GM19455 (cell line): ENCODE data around the gene LMNA.
"Not testable (repeated sequence)": the region's sequence is repeated elsewhere in the genome, so short reads cannot be mapped to it uniquely, and the experiment has no call there.

Experiments used
- ATAC-seq: cut with Tn5 transposase; IDR thresholded peaks from one replicate; pipeline ENCODE4 v1.9.1; 2021; ENCODE audit not compliant: unreplicated experiment

The LMNA gene

GRCh38 chr1:156121005-156121404 lies 6.5 kb downstream of the LMNA start:
- not testable (repeated sequence) for ATAC-seq

GRCh38 chr1:156121457-156121856 lies 6.9 kb downstream of the LMNA start:
- ATAC-seq, result no peak

GRCh38 chr1:156122086-156122485 lies 7.6 kb downstream of the LMNA start:
- ATAC-seq, result no peak

GRCh38 chr1:156122519-156123355 lies 8.2 kb downstream of the LMNA start:
- ATAC-seq, result no peak

DNA sequence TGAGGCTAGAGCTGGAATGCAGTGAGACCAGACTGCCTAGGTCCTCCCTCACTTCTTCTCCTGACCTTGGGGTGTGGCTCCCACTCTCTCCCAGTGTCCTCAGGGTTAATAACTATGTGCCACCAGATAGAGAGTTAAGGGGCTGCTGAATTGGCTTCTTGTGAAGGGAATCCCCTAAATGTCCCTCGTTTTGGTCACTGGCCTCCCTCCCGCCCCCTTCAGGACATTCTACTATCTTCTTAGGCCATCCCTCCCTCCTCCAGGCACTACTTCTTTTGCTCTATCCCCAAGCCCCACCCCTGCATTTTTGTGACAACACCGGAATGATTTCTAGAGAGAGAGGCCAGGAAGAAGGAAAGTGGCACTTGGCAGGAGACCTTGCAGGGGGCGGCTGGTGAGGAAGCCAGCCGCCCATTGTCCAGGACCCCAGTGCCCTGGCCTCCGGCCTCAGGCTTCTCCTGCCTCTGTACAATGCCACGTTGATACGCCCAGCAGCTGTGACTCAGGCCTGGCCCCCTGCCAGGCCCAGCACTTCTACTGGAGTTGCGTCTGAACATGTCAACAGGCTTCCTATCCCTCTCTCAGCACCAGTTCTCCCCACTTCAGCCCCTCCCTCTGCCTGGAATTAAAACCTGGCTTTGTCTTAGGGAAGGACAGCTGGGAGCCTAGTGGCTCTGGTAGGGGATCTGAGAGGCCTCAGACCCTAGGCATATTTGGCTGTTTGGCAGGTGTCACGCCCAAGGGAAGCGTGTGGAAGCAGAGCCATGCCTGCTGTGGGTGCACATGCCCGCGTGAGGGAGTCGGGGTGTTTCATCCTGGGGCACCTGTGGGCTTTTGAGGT lies 9.1 kb downstream of the LMNA start:
- no peak for ATAC-seq

DNA sequence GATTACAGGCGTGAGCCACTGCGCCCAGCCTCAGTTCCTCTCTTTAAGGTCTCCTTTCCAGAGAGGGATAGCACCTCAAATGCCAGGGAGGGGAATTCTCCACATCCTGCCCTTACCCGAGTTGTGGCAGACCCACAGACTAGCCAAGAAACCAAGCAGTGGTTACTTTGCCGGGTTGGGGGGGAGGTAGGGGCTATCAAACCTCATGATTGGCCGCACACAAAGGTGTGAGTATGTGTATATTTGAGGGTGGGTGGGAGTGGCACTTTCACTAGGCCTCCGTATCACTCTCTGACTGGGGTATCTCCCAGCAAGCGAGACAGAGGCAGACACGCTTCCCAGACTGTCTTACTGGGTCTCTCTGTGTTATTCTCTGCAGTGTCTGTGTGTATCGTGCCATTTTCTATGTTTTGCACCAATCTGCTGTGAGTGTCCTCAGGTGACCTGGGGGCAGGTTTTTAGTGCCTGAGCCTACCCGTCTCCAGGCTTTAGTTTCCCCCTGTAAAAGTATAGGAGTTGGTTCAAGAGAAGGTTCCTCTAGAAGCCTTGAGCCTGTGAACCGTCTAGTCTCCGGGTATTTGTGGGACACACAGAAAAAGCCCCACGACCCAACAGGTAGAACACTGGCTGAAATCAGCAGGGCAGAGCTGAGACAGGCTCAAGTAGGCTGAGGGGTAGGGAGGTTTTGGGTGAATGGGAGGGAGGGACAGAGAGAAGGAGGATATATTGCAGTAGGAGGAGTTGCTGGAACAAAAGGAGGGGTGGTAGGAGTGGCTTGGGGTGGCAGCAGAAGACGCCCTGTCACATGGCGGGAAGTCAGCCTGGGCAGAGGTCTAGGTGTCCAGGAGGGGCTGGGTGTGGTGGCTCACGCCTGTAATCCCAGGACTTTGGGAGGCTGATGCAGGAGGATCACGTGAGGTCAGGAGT lies 10.3 kb downstream of the LMNA start:
- ATAC-seq, result no peak

GRCh38 chr1:156125544-156125943 lies 11.0 kb downstream of the LMNA start:
- ATAC-seq, result not testable (repeated sequence)

- ATAC-seq, result no peak
Measured at GRCh38 chr1:156126043-156126629, 11.6 kb downstream of the LMNA start.

DNA sequence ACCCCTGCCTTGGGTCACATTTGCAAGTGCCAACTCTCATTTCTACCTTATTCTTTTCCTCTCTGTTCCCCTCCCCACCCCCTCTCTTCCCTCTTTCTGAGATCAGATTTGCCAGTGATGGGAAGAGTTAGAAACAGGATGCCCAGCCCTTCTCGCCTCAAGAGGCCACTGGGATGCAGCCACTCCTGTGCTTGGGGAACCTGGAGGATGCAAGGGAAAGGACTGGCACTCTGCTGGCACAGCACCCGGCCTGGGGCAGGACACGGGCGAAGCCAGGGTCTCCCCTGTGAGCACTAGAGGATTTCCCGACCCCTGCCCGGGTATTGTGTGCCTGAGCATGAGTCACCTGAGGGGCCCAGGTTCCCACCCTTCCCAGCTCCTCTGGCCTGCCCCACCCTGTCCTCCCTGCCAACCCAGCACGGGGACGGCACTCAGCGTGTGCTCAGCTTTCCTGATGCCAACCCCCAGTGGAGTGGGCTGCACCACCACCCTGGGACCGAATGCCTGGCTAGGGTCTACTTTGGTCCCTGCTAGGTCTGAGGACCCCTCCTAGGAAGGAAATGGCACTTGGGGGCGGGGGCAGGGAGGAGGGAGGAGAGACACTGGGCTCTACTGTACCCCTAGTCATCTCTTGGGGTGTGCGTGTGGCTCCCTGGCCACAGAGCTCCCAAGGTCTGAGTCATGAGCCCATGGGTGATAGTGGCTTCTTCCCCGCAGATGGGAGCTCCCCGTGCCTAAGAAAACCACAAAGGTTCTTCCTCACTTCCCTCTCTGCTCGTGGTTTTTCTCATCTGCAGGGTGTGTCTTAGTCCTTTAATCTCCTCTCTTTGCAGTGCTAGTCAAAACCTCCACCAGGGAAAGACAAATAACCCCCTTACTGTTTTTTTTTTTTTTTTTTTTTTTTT lies 12.4 kb downstream of the LMNA start:
- ATAC-seq, result no peak

GRCh38 chr1:156128308-156128653 lies 13.8 kb downstream of the LMNA start:
- no peak for ATAC-seq

DNA sequence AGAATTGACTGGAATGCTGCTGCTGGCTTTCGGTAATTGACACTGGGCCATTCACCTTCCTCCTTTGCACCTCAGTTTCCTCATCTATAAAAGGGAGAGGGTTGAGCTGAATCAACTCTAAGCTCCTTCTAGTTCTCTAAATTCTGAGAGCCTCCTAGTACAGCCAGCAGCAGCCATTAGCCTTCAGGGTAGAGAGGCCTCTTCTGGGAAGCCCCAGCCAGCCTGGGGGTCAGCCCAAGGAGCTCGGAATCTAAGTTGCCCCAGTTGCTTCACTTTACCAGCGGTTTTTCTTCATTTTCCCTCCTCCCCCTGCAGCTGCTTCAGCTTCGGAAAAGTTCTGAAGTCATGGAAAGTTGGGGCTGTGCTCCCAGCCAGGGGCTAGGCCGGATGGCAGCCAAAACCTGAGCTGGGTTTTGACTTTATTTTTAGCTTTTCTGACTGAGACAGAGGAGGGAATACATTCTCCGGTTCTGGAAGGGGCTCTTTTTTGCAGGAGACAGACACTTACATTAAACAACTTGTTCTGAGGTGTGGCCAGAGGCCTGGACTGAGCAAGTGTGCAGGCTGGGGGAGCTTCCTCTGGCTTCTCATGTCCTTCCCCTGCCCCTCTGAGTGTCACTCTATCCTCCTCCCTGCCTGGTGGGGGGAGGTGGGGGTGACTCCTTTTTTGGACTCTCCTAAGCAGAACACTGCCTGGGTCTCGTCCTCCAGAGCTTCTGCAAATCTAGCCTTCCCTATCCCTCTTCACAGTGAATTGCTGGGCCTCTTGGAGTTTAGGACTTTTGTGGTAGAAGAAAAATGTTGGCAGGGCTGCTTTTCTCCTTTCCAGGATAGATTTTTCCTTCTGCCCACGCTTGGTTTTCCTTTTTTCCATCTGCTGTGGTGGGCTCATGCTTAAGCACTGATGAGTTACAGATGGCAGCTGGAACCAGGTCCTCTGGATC lies 14.4 kb downstream of the LMNA start:
- no peak for ATAC-seq

DNA sequence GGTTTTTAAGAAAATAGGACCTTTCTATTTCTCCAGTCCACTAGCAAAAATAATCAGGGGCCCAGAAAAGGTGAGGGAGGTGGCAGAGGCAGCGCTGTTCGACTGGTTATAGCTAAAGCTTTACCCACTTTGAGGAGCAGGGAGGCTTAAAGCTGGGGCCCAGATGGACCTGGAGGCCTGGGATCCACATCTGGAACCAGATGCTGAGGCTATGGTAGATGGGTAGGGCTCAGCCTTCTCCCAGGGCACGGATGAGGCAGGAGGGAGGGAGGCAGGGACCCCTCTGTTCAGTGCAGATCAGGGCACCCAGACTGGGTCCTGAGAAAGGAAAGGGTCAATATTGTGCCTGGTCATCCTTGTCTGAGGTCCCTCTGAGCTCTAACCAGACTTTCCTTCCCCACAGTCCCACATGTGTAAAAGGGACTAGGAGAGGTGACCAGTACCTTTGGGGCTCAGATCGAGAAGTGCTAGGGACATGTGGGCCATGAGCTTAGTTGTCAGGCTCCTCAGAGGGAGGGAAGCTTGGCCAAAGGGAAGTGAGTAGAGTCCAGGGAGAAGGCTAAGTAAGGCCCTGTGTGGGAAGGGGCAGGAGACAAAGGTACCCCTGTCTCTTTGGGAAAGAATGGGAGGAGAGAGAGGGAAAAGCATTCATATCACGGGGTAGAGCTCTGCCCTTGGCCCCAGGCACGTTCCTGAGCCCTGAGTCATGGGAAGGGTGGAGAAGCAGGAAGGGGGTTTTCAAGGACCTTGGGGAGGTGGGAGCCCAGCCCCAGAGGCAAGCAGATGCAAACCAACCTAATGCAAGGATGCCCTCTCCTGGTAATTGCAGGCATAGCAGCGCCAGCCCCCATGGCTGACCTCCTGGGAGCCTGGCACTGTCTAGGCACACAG lies 15.4 kb downstream of the LMNA start:
- no peak for ATAC-seq

DNA sequence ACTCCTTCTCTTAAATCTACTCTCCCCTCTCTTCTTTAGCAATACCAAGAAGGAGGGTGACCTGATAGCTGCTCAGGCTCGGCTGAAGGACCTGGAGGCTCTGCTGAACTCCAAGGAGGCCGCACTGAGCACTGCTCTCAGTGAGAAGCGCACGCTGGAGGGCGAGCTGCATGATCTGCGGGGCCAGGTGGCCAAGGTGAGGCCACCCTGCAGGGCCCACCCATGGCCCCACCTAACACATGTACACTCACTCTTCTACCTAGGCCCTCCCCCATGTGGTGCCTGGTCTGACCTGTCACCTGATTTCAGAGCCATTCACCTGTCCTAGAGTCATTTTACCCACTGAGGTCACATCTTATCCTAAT lies 16.0 kb downstream of the LMNA start:
- ATAC-seq, result no peak

DNA sequence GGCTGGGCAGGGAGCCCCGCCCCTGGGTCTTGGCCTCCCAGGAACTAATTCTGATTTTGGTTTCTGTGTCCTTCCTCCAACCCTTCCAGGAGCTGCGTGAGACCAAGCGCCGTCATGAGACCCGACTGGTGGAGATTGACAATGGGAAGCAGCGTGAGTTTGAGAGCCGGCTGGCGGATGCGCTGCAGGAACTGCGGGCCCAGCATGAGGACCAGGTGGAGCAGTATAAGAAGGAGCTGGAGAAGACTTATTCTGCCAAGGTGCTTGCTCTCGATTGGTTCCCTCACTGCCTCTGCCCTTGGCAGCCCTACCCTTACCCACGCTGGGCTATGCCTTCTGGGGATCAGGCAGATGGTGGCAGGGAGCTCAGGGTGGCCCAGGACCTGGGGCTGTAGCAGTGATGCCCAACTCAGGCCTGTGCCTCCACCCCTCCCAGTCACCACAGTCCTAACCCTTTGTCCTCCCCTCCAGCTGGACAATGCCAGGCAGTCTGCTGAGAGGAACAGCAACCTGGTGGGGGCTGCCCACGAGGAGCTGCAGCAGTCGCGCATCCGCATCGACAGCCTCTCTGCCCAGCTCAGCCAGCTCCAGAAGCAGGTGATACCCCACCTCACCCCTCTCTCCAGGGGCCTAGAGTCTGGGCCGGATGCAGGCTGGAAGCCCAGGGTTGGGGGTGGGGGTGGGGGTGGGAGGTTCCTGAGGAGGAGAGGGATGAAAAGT lies 20.4 kb downstream of the LMNA start:
- no peak for ATAC-seq

- ATAC-seq, result no peak
Measured at GRCh38 chr1:156135930-156136871, 21.7 kb downstream of the LMNA start.

DNA sequence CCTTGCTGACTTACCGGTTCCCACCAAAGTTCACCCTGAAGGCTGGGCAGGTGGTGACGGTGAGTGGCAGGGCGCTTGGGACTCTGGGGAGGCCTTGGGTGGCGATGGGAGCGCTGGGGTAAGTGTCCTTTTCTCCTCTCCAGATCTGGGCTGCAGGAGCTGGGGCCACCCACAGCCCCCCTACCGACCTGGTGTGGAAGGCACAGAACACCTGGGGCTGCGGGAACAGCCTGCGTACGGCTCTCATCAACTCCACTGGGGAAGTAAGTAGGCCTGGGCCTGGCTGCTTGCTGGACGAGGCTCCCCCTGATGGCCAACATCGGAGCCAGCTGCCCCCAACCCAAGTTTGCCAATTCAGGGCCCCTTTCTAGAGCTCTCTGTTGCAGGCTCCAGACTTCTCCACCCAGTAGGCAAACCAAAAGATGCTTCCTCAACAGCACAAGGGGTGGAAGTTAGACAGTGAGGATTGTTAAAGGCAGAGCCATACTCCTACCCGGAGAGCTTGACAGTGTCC lies 22.5 kb downstream of the LMNA start:
- no peak for ATAC-seq
